ENCODE data around the gene RPL3. TPM values are rescaled to one million over a fixed set of nuclear protein-coding genes. Genes with fewer than 3 reads are reported as not detected.

RPL3 gene
- total RNA-seq, 1 donor from 2014 or later = 2,149 TPM

DNA sequence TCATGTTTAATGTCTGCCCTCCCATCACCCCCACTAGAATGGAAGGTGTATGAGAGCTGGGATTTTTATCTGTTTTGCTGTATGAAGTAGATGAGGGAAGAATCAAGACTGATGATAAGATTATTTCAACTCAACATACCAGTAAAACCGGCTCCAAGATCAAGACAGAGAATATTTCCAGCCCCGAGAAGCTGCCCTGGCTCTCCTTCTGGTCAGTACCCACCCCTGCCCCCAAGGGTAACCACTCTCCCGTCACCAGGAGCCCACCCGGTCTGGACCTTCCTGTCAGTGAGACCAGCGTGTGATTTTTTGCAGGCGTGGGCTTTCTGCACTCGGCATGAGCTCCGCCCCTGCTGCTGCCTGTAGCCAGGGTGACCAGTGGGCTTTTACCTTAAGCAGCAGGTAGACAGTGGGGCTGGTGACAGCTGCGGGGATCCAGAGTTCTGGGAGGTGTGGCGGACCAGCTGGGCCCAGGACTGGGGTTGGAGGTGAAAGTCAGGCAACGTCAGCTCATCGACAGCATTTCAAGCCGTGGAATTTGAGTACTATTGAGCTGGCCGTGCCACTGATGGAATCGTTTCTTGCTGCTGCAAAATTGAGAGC is 25.6 kb downstream of the RPL3 start:
- TF ChIP-seq, protein P1, sequence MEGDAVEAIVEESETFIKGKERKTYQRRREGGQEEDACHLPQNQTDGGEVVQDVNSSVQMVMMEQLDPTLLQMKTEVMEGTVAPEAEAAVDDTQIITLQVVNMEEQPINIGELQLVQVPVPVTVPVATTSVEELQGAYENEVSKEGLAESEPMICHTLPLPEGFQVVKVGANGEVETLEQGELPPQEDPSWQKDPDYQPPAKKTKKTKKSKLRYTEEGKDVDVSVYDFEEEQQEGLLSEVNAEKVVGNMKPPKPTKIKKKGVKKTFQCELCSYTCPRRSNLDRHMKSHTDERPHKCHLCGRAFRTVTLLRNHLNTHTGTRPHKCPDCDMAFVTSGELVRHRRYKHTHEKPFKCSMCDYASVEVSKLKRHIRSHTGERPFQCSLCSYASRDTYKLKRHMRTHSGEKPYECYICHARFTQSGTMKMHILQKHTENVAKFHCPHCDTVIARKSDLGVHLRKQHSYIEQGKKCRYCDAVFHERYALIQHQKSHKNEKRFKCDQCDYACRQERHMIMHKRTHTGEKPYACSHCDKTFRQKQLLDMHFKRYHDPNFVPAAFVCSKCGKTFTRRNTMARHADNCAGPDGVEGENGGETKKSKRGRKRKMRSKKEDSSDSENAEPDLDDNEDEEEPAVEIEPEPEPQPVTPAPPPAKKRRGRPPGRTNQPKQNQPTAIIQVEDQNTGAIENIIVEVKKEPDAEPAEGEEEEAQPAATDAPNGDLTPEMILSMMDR (IDR thresholded peaks at IDR 0.05; ENCODE audit: unreplicated experiment) = no peak
- no peaks in the 10 kb centered on the region for H3K36me3 Mint-ChIP-seq (ENCODE audit: low read depth, unreplicated experiment)
- H3K9me3 Mint-ChIP-seq (ENCODE audit: unreplicated experiment) = no peaks in the 10 kb centered on the region
- peaks cover 19% of the 10 kb centered on the region for H3K4me1 Mint-ChIP-seq (ENCODE audit: unreplicated experiment)
- no peak overlapping the region for H3K4me3 Mint-ChIP-seq (ENCODE audit: unreplicated experiment)
- peak overlapping the region; percentile 58 for H3K27ac Mint-ChIP-seq (ENCODE audit: unreplicated experiment)
- H3K27me3 Mint-ChIP-seq (ENCODE audit: unreplicated experiment) = peaks cover 11% of the 10 kb centered on the region
- no peak for DNase-seq (ENCODE audit: low spot score)

GRCh38 chr22:39292561-39293074 is 26.8 kb downstream of the RPL3 start:
- peaks cover 7% of the 10 kb centered on the region for H3K27me3 Mint-ChIP-seq (ENCODE audit: unreplicated experiment)
- peak; percentile 39 for DNase-seq (ENCODE audit: low spot score)
- TF ChIP-seq, protein P1 (IDR thresholded peaks at IDR 0.05; ENCODE audit: unreplicated experiment) = no peak
- no peaks in the 10 kb centered on the region for H3K9me3 Mint-ChIP-seq (ENCODE audit: unreplicated experiment)
- H3K27ac Mint-ChIP-seq (ENCODE audit: unreplicated experiment) = no peak overlapping the region
- peaks cover 13% of the 10 kb centered on the region for H3K4me1 Mint-ChIP-seq (ENCODE audit: unreplicated experiment)
- no peak overlapping the region for H3K4me3 Mint-ChIP-seq (ENCODE audit: unreplicated experiment)
- no peaks in the 10 kb centered on the region for H3K36me3 Mint-ChIP-seq (ENCODE audit: low read depth, unreplicated experiment)

DNA sequence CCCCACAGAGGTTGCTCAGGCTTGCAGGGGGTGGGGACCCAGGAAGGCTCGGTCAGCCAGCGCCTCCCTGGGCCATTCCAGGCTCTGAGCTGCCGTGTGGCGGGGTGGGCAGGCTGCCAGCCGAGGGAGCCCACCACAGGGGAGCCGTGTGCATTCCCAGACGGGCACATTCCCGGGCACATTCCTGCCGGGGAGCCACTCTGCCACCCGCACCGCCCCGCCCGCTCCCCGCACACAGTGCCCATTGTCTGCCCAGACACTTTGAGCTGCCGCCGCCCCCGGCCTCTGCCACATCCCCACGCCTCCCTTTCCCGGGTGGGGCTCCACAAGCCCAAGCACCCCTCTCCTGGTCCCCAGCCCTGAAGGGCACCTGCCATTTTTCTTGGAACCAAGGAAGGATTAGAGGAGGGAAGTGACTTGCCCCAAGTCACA is 27.4 kb downstream of the RPL3 start:
- Mint-ChIP-seq H3K4me3 (ENCODE audit: unreplicated experiment) (no peak overlapping the region), H3K27me3 (ENCODE audit: unreplicated experiment) (peaks cover 7% of the 10 kb centered on the region), H3K36me3 (ENCODE audit: low read depth, unreplicated experiment) (no peaks in the 10 kb centered on the region), H3K27ac (ENCODE audit: unreplicated experiment) (no peak overlapping the region), H3K4me1 (ENCODE audit: unreplicated experiment) (peaks cover 13% of the 10 kb centered on the region), H3K9me3 (ENCODE audit: unreplicated experiment) (no peaks in the 10 kb centered on the region)
- TF ChIP-seq, protein P1 (IDR thresholded peaks at IDR 0.05; ENCODE audit: unreplicated experiment) = no peak
- no peak for DNase-seq (ENCODE audit: low spot score)

- no peak for DNase-seq (ENCODE audit: low spot score)
- no peak overlapping the region for H3K4me3 Mint-ChIP-seq (ENCODE audit: unreplicated experiment)
- H3K36me3 Mint-ChIP-seq (ENCODE audit: low read depth, unreplicated experiment) = no peaks in the 10 kb centered on the region
- TF ChIP-seq, protein P1 (IDR thresholded peaks at IDR 0.05; ENCODE audit: unreplicated experiment) = no peak
- peaks cover 5% of the 10 kb centered on the region for H3K27me3 Mint-ChIP-seq (ENCODE audit: unreplicated experiment)
- no peaks in the 10 kb centered on the region for H3K9me3 Mint-ChIP-seq (ENCODE audit: unreplicated experiment)
- no peak overlapping the region for H3K27ac Mint-ChIP-seq (ENCODE audit: unreplicated experiment)
- peaks cover 13% of the 10 kb centered on the region for H3K4me1 Mint-ChIP-seq (ENCODE audit: unreplicated experiment)
Measured at GRCh38 chr22:39291523-39291922, 27.9 kb downstream of the RPL3 start.

DNA sequence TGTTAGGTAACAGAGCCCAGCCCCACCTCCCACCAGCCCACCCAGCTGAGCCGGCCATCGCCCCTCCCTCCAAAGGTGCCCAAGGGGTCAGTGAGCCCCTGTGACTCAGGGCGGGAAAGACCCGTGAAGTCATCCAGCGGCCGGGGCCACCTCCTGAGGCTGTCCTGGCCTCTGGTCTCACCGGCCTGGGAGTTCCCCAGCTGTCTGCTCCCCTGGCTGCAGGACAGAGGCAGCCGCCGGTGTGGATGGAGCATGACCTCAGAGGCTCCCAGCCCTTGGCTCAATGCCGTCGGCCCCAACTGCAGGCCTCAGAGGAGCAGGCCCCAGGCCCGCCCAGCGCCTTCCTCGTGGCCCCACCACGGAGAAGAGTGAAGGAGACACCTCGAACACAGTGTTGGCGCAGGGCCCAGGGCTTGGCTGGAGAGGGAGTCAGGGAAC is 28.7 kb downstream of the RPL3 start:
- H3K27me3 Mint-ChIP-seq (ENCODE audit: unreplicated experiment) = peaks cover 2% of the 10 kb centered on the region
- H3K27ac Mint-ChIP-seq (ENCODE audit: unreplicated experiment) = no peak overlapping the region
- TF ChIP-seq, protein P1 (IDR thresholded peaks at IDR 0.05; ENCODE audit: unreplicated experiment) = no peak
- H3K9me3 Mint-ChIP-seq (ENCODE audit: unreplicated experiment) = no peaks in the 10 kb centered on the region
- no peak for DNase-seq (ENCODE audit: low spot score)
- no peak overlapping the region for H3K4me3 Mint-ChIP-seq (ENCODE audit: unreplicated experiment)
- H3K4me1 Mint-ChIP-seq (ENCODE audit: unreplicated experiment) = peaks cover 13% of the 10 kb centered on the region
- no peaks in the 10 kb centered on the region for H3K36me3 Mint-ChIP-seq (ENCODE audit: low read depth, unreplicated experiment)

All from endothelial cell (in vitro differentiated cells).